GM12875 (cell line): ENCODE results near the gene ABCC11.

Source experiments
- H3K4me3 ChIP-seq: one replicate; pipeline ENCODE4 v1.5.1; 2011; ENCODE audit warnings: low read depth, low read length, control low read depth
- TF ChIP-seq, protein P1 (sequence below): IDR thresholded peaks from 2 replicates; pipeline ENCODE4 v1.5.1; 2011; ENCODE audit warnings: low read depth, mild to moderate bottlenecking, control low read depth, inconsistent platforms, low read length, moderate library complexity, borderline replicate concordance; ENCODE audit not compliant: insufficient read depth

ABCC11 gene

GRCh38 chr16:48218473-48218872 is 28.9 kb downstream of the ABCC11 start:
- H3K4me3 ChIP-seq, result no peak overlapping the region

GRCh38 chr16:48217708-48218107 is 29.6 kb downstream of the ABCC11 start:
- no peak overlapping the region for H3K4me3 ChIP-seq
- TF ChIP-seq, protein P1, sequence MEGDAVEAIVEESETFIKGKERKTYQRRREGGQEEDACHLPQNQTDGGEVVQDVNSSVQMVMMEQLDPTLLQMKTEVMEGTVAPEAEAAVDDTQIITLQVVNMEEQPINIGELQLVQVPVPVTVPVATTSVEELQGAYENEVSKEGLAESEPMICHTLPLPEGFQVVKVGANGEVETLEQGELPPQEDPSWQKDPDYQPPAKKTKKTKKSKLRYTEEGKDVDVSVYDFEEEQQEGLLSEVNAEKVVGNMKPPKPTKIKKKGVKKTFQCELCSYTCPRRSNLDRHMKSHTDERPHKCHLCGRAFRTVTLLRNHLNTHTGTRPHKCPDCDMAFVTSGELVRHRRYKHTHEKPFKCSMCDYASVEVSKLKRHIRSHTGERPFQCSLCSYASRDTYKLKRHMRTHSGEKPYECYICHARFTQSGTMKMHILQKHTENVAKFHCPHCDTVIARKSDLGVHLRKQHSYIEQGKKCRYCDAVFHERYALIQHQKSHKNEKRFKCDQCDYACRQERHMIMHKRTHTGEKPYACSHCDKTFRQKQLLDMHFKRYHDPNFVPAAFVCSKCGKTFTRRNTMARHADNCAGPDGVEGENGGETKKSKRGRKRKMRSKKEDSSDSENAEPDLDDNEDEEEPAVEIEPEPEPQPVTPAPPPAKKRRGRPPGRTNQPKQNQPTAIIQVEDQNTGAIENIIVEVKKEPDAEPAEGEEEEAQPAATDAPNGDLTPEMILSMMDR, result no peak

More at GRCh38 chr16:48218473-48218872, 28.9 kb downstream of the ABCC11 start:
- TF ChIP-seq, protein P1, result no peak

- no peak overlapping the region for H3K4me3 ChIP-seq
- TF ChIP-seq, protein P1, result no peak
Measured at GRCh38 chr16:48215738-48216137, 31.6 kb downstream of the ABCC11 start.

GRCh38 chr16:48212033-48212432 is 35.3 kb downstream of the ABCC11 start:
- no peak overlapping the region for H3K4me3 ChIP-seq

GRCh38 chr16:48210747-48211146 is 36.6 kb downstream of the ABCC11 start:
- TF ChIP-seq, protein P1, result no peak
- H3K4me3 ChIP-seq, result no peak overlapping the region

More at GRCh38 chr16:48212033-48212432, 35.3 kb downstream of the ABCC11 start:
- TF ChIP-seq, protein P1, result no peak

- H3K4me3 ChIP-seq, result no peak overlapping the region
- TF ChIP-seq, protein P1, result no peak
Measured at GRCh38 chr16:48206594-48207242, 40.6 kb downstream of the ABCC11 start.

DNA sequence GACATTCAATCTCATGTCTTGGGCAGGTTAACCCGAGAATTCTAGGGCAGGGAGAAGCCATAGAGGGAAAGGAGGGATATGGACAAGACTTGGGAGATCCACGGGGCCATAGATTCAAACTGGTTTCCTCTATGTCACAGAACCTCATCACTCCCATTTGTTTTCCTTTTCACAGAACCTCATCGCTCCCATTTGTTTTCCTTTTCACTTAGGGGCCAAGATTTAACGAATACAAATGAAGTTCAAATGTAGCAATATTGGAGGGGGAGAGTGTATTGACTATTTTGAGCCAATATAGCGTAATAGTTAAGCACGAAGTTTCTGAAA is 42.6 kb downstream of the ABCC11 start:
- no peak overlapping the region for H3K4me3 ChIP-seq
- TF ChIP-seq, protein P1, result no peak
